Measurements from ENCODE around the gene IQSEC1. TPM values are rescaled to one million over a fixed set of nuclear protein-coding genes. Genes with fewer than 3 reads are reported as not detected.

The IQSEC1 gene
- total RNA-seq, 1 donor from 2014 or later, result 57.1 TPM

DNA sequence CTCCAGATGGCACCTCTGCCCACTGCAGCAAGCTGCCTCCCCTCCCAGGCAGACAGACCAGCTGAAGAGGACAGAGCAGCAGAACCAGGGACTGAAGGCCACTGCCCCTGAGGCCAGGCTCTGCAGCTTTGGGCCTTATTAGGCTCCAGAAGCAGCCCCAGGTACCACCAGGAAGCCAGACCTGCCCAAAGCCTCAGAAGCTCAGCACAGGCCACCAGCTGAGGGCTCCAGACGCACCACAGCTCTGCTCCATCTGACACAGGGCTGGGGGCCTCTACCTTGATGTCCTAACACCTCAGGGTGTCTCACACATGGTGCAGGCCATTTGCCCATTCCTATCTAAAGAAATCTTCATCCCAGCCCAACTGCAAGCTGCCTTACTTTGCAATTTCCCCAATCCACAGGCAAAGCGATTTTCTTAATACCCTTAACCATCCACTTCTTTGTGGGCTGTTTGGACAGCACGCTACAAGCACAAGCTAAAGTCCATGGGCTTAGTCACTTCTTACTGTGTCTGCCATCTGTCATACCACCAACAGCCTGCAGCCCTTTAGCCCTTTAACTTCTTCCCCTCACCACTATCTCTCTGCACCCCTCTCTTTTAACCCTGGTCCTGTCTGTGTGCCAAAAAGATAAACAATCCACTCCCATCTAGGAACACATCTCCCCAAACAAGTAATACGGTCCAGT is 112.1 kb downstream of the IQSEC1 start:
- no peak for DNase-seq (ENCODE audit: extremely low read depth, low read depth, low spot score)

GRCh38 chr3:12960497-12960896 is 112.7 kb downstream of the IQSEC1 start:
- DNase-seq (ENCODE audit: extremely low read depth, low read depth, low spot score), result no peak

- DNase-seq (ENCODE audit: extremely low read depth, low read depth, low spot score), result no peak
Measured at GRCh38 chr3:12959838-12960378, 113.3 kb downstream of the IQSEC1 start.

- no peak for DNase-seq (ENCODE audit: extremely low read depth, low read depth, low spot score)
Measured at GRCh38 chr3:12959410-12959809, 113.8 kb downstream of the IQSEC1 start.

- DNase-seq (ENCODE audit: extremely low read depth, low read depth, low spot score), result no peak
Measured at GRCh38 chr3:12957824-12958792, 115.1 kb downstream of the IQSEC1 start.

DNA sequence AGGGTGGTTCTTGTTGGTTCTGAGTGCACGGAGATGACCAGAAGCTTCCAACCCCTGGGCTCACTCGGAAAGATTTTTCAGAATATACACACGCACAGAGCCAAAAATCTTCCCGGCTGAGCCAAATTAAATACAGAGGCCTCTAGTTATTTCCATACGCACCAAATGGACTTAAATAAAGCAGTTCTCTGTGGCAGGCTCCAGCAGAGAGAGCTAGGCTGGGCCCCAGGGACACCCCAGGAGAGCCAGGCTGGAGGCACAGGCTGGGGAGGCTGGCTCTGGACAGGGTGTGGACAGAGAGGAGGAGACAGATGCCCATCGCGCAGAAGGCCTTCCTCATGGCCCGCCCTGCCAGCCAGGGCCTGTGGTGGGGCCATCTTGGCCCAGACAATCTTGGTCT is 115.9 kb downstream of the IQSEC1 start:
- no peak for DNase-seq (ENCODE audit: extremely low read depth, low read depth, low spot score)

DNA sequence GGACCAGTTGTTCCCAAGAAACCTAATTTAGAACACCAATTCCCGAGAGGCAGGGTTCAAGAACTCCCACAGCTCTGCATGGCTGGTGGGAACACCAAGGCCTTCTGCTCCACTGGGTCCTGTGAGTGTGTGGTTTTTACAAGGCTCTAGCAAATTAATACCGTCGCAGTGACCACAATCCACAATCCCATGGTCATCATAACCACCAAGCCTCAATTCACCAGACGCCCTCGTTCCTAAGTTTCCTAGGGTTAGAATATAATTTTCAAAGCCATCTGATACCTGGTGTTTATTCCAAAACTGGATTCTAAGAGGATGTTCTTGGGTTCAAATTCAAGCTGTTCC is 116.9 kb downstream of the IQSEC1 start:
- DNase-seq (ENCODE audit: extremely low read depth, low read depth, low spot score), result no peak

GRCh38 chr3:12955651-12956315 is 117.4 kb downstream of the IQSEC1 start:
- DNase-seq (ENCODE audit: extremely low read depth, low read depth, low spot score), result no peak

DNA sequence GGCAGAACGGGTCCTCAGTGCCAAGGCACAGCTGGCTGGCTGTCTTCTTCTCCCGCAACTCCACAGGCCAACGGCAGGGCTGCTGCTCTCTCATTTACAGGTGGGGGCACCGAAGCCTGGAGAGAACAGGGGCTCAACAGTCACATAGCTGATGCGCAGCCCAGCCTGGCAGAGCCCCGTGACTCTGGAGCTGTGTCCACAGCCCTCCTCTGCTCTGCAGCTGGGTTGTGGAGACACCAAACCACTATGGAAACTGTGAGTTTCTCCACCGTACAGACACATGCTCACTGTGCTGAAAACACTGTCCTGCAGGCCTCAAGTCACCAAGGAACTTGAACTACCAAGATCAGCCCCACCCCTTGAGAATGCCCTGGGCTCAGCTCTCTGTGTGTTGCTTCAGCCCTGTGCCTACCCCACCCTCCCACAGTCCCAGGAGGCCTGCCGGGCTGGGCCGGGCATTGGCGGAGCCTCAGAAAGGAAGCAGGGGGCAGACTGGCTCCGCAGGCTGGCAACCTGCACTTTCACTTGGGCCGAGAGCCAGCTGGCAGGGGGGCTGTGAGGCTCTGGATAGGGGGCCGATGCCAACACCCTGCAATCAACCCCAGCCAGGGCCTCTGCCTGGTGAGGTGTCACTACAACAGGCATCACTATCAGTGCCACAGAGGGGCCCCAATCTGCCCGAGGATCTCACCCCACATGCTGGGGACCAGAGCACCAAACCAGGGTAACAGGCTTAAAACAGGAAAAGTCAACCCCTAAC is 118.2 kb downstream of the IQSEC1 start:
- no peak for DNase-seq (ENCODE audit: extremely low read depth, low read depth, low spot score)

DNA sequence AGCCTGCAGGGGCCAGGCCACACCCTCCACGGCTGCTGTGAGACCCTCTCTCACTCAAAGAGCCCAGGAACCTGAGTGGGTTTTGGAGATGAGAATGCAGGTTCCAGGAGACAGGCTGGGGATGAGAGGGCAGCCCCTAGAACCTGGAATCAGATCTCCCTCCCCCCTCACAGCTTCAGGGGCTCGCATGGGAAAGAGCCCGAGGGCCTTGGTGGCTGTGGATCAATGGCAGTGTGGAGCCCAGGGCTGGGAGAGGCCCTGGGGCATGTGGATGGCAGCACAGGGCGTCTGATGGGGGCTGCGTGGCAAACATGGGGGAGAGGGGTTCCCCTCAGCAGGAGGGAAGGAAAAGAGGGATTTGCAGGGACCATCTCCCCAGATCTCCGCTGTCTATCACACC is 119.0 kb downstream of the IQSEC1 start:
- DNase-seq (ENCODE audit: extremely low read depth, low read depth, low spot score), result no peak

DNA sequence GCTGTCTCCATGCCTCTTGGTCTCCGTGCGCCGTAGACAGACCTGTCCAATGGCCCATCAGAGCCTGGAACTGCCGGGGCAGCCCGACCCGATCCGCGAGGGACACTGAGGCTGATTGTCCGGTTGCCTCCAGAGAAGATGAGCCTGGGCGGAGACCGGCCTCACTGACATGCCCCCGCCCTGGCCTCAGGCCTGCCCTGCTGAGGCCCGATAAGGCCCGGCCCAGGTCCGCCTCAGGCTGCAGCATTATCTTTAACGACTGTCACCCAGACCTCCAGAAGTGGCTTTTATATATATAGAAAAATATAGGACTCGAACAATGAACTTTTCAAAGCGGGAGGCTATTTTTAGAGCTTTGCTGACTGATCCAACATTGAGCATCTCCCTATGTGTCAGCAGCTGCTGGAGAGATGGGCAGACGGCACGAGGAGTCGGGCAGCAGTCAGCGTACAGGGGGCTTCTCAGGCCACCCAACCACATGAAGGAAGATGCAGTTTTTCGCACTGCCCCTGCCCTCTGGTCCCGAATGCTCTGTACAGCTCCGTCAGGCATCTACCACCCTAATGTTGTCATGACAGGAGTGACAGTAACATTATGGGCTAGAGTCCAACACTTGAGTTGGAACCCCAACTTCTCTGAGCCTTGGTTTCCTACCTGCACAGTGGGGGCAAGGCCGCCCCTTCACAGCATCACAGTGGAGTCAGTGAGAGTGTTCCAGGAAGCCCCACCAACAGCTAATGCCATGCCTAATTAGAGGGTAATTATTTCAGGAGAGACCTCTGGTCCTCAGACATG is 119.8 kb downstream of the IQSEC1 start:
- no peak for DNase-seq (ENCODE audit: extremely low read depth, low read depth, low spot score)

GRCh38 chr3:12952343-12953200 is 120.7 kb downstream of the IQSEC1 start:
- no peak for DNase-seq (ENCODE audit: extremely low read depth, low read depth, low spot score)

DNA sequence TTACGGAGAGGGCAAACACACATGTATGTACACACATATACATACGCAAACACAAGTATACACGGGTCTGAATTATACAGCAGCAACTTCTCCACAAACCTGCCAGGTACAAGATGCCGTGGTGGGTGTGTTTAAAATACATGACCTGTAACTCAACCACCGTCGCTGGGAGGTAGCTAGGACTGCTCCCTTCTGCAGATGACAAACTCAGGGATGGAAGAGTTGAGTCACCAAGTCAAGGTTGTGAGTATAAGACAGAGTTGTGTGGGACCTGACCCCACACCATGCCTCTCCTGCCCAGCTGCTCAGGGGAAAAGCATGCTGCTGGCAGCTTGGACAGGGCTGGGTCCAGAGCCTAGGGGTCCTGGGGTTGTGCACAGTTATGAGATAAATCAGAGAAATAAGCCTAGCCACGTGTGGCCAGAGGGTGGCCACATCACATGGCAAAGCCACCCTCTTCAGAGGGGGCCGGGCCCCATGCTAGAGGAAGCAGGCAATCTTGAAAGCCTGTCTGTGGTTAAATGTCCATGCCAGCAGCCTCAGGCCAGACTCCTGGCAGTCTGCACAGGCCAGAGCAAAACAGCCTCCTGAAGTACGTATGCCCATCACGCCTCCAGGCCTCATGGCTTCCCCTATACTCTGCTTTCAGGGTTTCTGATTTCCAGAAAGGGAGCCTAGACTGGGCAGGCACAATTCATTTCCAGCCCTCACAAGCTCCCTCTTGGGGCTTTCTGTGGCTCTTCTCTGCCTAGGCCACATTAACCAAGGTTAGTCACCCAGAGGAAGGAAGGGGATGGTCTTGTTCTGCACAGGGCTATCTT is 124.1 kb downstream of the IQSEC1 start:
- no peak for DNase-seq (ENCODE audit: extremely low read depth, low read depth, low spot score)

DNA sequence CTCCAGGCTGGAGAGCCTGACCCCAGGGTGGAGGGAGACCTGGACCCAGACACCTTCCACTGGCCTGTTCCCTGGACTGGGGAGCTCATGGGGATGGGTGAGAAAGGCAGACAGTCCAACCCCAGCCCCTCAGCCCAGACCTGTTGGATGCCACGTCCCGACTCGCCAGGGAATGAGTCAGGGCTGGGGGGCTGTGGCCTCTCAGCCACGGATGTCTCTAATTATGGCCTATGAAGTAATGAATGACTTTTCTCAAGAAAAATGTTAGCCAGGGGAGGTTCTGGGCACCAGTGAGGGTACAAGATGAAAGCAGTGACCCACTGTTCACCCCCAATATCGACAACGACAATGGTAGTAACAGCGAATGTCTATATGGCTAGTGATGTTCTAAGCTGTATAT is 124.9 kb downstream of the IQSEC1 start:
- no peak for DNase-seq (ENCODE audit: extremely low read depth, low read depth, low spot score)

DNA sequence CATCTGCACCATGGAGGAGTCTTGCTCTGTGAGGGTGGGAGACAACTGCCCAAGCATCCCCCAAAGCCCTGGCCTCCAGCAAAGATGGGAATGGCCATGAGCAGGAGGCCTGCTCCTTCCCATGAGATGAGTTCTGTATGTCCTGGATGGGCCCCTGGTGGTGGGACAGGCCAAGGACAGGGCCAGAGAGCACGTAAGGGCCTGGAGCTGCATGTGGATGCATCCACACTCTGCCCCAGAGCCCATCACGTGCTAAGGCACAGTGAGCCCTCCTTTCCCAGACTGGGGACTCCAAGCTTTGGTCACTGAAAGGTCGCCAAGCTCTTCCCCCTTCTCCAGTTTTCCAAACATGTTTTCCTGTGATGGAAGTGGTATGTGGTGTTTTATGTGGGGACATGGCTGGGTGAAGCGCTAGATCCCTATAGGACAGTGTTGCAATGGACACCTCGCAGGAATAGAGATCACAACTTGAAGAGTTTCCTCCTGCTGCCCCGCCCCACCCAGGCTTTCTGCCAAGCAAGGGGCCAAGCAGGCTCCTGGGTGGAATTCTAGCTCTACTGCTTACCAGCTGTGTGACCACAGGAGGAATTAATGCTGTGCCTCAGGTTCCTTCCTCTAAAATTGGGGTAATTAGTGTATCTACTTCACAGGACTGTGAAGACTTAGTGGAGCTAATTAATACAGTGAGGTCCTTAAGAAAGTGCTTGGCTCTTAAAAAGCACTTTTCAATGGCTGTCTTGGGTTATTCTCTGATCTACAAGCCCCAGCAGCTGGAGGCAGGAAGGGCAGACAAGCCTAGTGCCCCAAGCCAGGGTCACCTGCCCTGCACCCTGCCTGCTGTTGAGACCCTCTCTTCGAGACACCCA is 125.5 kb downstream of the IQSEC1 start:
- DNase-seq (ENCODE audit: extremely low read depth, low read depth, low spot score), result no peak

DNA sequence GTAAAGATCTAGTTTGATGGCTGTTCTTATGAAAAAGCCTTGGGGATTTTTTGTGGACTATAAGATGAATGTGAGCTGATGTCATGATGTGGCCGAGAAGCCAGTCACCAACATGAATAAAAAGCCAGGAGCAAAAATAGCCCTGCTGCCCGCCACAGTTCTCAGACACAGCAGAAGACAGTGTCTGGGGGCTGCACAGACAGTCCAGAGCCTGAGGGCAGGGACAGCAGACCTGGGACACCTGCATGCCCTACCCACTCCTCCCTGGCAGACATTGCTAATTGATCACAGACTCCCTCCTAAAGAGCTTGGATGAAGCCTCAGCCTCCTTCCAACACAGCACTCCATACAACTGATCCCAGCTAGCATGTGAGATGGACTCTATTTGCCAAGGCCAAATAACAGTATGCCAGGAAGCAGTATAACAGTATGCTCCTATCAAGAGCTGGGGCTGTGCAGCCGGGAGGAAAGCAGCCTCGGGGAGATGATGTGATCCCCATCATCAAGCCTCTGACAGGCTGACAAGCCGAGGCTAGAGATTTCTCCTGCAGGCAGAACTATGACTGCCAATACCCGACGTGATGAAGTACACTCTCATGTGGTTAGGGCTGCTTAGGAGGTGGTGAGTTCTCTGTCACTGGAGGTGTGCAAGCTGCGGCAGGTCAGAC is 126.4 kb downstream of the IQSEC1 start:
- no peak for DNase-seq (ENCODE audit: extremely low read depth, low read depth, low spot score)
